Small intestine (tissue), 4 donors: ENCODE measurements around the gene RFC2. TPM values are rescaled to one million over a fixed set of nuclear protein-coding genes. Genes with fewer than 3 reads are reported as not detected.

Source experiments
- polyA plus RNA-seq, 4 donors: library from polyadenylated mRNA; stranded (reverse) in 3 of 4; unstranded in 1 of 4; fragments of 200-250 nt in 3 of 4; fragments of 120-200 nt in 1 of 4; gene quantifications; one replicate each; pipeline versions ENCODE4 v1.2.1 to v1.2.3, GENCODE V29; 2013
- donor health status: healthy with polysubstance abuse.
- donor health status: Bipolar disorder and iron deficiency.
- donor health status: healthy.

The RFC2 gene
- polyA plus RNA-seq, 4 donors, result 5.4 to 27.8 (median 19.6) TPM

Other genes starting within 250 kb of the RFC2 start
- 10 to 100 TPM in 2 of 4 donors, 1 to 10 TPM in 2; 1.3 to 87.5 (median 13.2) TPM for gene ELN, start 226.2 kb downstream of the RFC2 start, polyA plus RNA-seq
- gene LIMK1, start 170.6 kb downstream of the RFC2 start, polyA plus RNA-seq, result 1 to 10 TPM; 2.0 to 8.7 (median 7.0) TPM
- gene EIF4H, start 80.0 kb downstream of the RFC2 start, polyA plus RNA-seq, result 100 to 1,000 TPM; 158 to 229 (median 187) TPM
- gene LAT2, start 44.4 kb downstream of the RFC2 start, polyA plus RNA-seq, result 1 to 10 TPM; 2.9 to 5.9 (median 5.5) TPM
- gene CLIP2, start 35.0 kb upstream of the RFC2 start, polyA plus RNA-seq, result 10 to 100 TPM; 11.3 to 25.9 (median 16.4) TPM
- 10 to 100 TPM in 2 of 4 donors, 1 to 10 TPM in 2; 1.6 to 55.2 (median 10.1) TPM for gene GTF2IRD1, start 199.5 kb upstream of the RFC2 start, polyA plus RNA-seq